GM12872 (cell line): ENCODE data around the gene PRDM16.

Experiments used
- TF ChIP-seq, protein P1 (sequence below): IDR thresholded peaks from 3 replicates; pipeline ENCODE4 v1.5.1; 2011; ENCODE audit warnings: low read depth, mild to moderate bottlenecking, low read length, moderate library complexity; ENCODE audit not compliant: insufficient read depth

Gene PRDM16

DNA sequence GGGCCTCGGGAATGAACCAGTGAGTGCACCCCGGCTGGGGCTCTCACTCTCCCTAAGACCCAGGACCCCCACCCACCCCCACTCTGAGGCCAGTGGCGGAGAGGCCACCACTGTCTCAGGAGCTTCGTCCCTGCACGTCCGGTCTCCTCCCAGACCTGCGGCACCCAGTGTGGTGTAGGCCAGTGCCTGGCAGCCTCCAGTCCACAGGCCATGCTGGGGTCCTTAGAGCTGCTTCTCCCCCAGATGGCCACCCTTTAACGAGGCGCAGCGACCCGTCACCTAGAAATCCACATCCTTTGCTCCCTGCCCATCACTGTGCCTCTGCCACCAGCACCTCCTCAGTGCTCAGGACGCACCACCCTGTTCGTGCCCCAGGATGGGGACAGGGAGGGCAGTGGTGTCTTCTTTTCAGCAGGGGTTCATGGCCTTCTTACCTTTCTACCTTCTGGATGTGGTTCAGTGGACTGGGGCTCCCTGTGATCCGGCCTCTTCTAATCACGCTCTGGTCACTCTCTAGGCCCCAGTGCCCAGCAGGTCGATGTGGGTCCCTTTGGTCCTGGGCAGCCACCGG, 253.5 kb downstream of the PRDM16 start:
- TF ChIP-seq, protein P1, sequence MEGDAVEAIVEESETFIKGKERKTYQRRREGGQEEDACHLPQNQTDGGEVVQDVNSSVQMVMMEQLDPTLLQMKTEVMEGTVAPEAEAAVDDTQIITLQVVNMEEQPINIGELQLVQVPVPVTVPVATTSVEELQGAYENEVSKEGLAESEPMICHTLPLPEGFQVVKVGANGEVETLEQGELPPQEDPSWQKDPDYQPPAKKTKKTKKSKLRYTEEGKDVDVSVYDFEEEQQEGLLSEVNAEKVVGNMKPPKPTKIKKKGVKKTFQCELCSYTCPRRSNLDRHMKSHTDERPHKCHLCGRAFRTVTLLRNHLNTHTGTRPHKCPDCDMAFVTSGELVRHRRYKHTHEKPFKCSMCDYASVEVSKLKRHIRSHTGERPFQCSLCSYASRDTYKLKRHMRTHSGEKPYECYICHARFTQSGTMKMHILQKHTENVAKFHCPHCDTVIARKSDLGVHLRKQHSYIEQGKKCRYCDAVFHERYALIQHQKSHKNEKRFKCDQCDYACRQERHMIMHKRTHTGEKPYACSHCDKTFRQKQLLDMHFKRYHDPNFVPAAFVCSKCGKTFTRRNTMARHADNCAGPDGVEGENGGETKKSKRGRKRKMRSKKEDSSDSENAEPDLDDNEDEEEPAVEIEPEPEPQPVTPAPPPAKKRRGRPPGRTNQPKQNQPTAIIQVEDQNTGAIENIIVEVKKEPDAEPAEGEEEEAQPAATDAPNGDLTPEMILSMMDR: no peak

DNA sequence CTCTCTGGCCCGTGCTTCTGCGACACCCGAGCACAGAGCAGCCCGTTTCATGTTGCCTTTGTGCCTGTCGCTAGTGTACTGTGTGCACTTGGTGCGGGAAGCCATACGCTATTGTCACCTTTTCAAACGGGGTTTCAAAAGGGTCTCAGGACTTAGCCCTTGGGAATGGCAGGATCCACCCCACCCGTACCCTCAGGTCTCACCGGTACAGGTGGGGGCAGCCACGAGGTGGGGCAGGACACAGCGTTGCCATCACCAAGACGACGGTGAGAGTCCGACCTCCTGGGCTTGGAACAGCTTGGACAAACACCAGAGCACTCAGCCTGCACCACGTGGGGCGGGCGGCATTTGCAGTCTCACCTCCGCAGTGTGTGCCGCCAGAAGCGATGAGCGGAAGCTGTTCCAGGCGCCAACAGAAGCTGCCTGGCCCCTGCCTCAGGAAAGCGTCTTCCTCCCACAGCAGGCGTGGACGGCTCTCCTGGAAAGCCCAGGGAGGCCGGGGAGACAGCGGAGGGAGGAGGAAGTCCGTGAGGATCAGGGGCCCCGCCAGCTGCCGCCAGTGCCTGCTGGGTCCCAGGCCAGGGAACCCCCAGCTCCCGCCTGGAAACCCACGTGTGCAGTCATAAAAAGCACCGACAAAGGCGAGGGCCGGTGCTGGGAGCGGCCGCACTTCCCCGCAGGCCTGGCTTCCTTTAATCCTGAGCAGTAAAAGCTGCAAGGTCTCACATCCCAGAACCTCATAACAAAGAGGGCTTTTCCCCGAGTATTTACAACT, 254.2 kb downstream of the PRDM16 start:
- TF ChIP-seq, protein P1: no peak

DNA sequence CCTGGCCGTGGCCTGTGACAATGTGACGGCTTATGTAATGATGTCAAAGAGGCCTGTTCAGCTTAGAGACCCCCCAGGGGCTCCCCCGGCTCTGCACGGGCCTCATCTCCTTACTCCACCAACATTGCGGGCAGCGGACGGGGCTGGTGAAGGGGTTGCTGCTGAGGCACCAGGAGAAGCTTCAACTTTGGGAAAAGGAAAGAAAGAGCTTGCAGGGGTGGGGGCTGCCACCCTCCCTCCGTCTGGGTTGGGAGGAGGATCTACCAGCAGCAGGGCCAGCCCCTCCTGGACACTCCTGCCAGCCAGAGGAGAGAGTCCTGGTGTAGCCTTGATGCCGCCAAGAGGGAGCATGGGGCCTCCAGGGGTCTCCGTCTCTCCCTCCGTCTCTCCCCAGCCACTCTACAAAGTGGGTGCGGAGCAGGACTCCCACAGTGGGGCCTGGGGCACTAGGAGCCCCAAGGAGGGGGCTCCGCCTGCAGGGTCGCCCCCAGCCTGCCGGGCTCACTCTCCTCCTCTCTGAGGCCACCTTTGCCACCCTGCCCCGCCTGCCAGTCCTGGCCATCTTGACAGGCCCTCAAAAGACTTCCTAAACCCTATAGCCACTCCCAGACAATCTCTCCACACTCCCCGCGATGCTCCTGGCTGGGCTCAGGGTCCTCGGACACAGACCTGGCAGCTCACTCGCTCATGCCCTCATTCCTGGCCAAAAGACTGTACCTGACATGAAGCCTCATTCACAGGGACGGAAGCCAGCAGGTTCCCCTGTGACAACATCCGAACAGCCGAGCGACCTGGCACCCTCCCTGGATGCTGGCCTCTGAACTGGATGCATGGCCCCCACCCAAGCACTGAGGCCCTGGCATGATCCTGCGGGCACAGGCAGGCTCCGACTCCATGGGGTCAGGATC, 255.0 kb downstream of the PRDM16 start:
- TF ChIP-seq, protein P1: no peak

DNA sequence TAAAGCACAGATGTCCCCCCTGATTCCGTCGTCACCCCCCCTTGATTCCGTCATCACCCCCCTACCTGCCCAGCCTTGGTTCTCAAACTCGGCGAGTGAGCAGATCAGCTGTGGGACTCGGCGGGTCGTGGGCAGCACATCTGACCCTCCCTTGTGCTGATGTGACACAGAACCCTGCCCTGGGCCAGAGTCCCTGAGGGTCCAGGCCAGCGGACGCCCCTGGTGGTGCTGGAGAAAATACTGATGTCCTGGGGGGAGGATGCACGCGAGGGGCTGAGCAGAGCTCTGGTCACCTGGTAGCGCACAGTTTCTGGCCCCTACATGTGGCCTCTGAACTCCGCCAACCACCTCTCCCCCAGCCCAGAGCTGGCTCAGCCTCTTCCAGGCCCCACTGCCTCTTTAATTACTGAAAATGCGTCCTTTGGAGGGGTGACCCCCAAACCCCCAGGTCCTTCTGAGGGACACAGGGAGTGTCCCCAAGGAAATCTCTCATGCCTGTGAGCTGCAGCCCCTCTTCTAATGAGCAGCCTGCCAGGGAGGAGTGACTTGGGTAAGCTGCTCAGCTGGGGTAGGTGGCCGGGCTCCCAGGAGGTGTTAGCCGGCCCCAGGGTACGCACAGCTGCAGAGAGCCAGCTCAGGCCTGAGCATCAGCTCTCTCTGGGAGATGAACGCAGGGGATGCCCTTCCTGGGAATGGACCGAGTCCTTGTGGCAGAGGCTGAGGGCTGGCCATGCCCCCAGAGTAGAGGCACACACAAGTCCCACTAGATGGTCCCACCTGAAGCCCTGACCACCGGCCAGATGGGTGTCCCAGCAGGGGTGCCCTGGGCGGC, 255.9 kb downstream of the PRDM16 start:
- TF ChIP-seq, protein P1: no peak

DNA sequence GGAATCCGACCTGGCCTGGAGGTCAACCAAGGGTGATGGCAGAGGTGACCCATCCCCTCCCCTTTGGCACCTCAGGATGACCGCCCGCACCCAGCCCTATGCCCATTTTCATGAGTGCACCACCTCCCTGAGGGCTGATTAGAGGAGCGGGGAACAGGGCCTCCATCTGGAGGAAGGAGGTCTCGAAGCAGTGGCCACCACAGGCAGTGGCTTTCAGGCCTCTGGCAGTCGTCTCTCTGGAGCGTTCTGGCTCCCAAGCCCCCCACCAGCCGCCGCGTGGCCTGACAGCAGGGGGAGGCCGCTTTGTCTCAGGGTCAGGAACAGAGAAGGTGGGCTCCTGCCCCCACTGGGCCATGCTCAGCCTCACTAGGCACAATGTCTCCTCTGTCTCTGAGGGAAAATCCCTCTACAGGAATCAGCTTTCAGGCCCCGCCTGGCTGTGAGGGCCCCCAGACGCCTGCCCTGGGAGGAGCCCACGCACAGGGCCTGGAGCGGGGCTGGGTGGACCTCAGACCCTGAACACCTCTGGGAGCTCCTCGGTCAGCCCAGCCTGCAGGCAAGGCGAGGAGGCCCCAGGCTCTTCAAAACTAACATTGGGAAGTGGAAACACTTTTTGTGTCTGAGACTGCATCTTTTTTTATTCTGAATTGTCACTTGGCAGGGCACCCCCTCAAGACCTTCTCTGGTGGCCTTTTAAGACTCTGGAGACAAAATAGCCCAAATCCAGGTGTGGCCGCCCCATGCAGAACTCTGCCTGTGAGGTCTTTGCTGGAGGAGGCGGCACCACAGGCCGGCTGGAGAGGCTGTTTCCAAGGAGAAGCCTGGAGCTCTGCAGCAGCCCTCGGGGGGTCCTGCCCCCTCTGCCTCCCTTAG, 257.7 kb downstream of the PRDM16 start:
- TF ChIP-seq, protein P1: no peak

DNA sequence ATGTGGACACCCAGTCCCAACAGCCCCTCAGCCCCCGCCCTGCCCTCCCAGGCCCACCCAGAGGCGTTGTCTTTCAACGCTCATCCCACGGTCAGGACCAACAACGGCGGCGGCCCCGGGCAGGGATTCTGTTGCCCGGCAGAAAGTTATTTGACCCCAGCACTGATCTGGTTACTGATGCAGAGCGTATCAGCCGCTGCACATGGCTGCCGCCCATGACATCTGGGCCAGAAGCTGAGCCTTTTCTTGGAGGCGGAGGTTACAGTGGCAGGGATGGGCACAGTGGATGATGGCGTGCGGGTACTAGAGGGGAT, 258.3 kb downstream of the PRDM16 start:
- TF ChIP-seq, protein P1: no peak
